IPS-20b (cell line): Measurements from ENCODE around the gene ADAMTS19.

ENCODE experiments used
- H3K27ac ChIP-seq: one replicate; pipeline ENCODE4 v1.5.1; 2013; ENCODE audit warnings: low read length
- H3K27me3 ChIP-seq: 2 replicates; pipeline ENCODE4 v1.6.1; 2013; ENCODE audit warnings: mild to moderate bottlenecking, low read length, inconsistent platforms; ENCODE audit not compliant: insufficient read depth
- H3K36me3 ChIP-seq: 2 replicates; pipeline ENCODE4 v1.6.1; 2013; ENCODE audit warnings: low read depth, mild to moderate bottlenecking, inconsistent platforms, low read length, moderate library complexity; ENCODE audit not compliant: insufficient read depth
- H3K4me1 ChIP-seq: 2 replicates; pipeline ENCODE4 v1.6.1; 2013; ENCODE audit warnings: mild to moderate bottlenecking, control low read depth, inconsistent platforms, low read length, moderate library complexity; ENCODE audit not compliant: insufficient read depth
- H3K4me3 ChIP-seq: 2 replicates; pipeline ENCODE4 v1.5.1; 2013; ENCODE audit warnings: mild to moderate bottlenecking, low read length, inconsistent platforms
- H3K9ac ChIP-seq: 2 replicates; pipeline ENCODE4 v1.6.1; 2013; ENCODE audit warnings: low read depth, mild to moderate bottlenecking, inconsistent platforms, low read length, moderate library complexity
- H3K9me3 ChIP-seq: 2 replicates; pipeline ENCODE4 v1.6.1; 2013; ENCODE audit warnings: mild to moderate bottlenecking, low read depth, low read length, inconsistent platforms; ENCODE audit not compliant: insufficient read depth

ADAMTS19 gene

GRCh38 chr5:129773376-129773775 lies 313.3 kb downstream of the ADAMTS19 start:
- Histone ChIP-seq H3K9ac (no peak overlapping the region), H3K4me1 (peaks cover 6% of the 10 kb centered on the region; the same call in 1 of the 2 replicates), H3K9me3 (no peaks in the 10 kb centered on the region), H3K4me3 (no peak overlapping the region), H3K36me3 (no peaks in the 10 kb centered on the region), H3K27me3 (no peaks in the 10 kb centered on the region), H3K27ac (no peak overlapping the region)

GRCh38 chr5:129781594-129781993 lies 321.5 kb downstream of the ADAMTS19 start:
- Histone ChIP-seq H3K36me3 (no peaks in the 10 kb centered on the region), H3K27me3 (no peaks in the 10 kb centered on the region), H3K27ac (no peak overlapping the region), H3K4me3 (no peak overlapping the region), H3K9me3 (no peaks in the 10 kb centered on the region), H3K4me1 (no peaks in the 10 kb centered on the region), H3K9ac (no peak overlapping the region)
